OCI-LY7 (cell line): Measurements from ENCODE around the gene MAP2K5. TPM values are rescaled to one million over a fixed set of nuclear protein-coding genes. Genes with fewer than 3 reads are reported as not detected.

ENCODE experiments used
- small RNA-seq: library from RNA; depleted of rRNA; stranded (forward); fragments of <200 nt; gene quantifications from one replicate; pipeline ENCODE3, GENCODE V24; 2014
- total RNA-seq, 2 experiments: library from RNA; depleted of rRNA in 1 of 2; stranded (reverse); fragments of >200 nt in 1 of 2; shearing (Covaris generic) in 1 of 2; gene quantifications; 2 replicates each; pipeline ENCODE4 v1.2.3, GENCODE V29; 2014 to 2022

The MAP2K5 gene
- total RNA-seq, 2 experiments from 2014 or later: 10.2 to 35.0 TPM

Small RNA genes lying within 50 kb of the gene (small RNA-seq; reads per million reads assigned to genes)
- gene RNU6-1: 0.31 reads per million

Other genes with a start within 250 kb of the MAP2K5 start
- 13.3 and 18.3 TPM in 2 replicates for gene C15orf61, start 21.6 kb upstream of the MAP2K5 start, total RNA-seq (2014; rRNA removed; shearing (Covaris generic))
- gene C15orf61, start 21.6 kb upstream of the MAP2K5 start, total RNA-seq (2022): 9.3 and 12.2 TPM in 2 replicates